ENCODE results near the gene MAT2B. TPM values are rescaled to one million over a fixed set of nuclear protein-coding genes. Genes with fewer than 3 reads are reported as not detected.
"Not testable (repeated sequence)": the region's sequence is repeated elsewhere in the genome, so short reads cannot be mapped to it uniquely, and the experiment has no call there.

The MAT2B gene
- total and polyA plus RNA-seq, 5 experiments from 2014 or later: 145 to 287 (median 260) TPM

DNA sequence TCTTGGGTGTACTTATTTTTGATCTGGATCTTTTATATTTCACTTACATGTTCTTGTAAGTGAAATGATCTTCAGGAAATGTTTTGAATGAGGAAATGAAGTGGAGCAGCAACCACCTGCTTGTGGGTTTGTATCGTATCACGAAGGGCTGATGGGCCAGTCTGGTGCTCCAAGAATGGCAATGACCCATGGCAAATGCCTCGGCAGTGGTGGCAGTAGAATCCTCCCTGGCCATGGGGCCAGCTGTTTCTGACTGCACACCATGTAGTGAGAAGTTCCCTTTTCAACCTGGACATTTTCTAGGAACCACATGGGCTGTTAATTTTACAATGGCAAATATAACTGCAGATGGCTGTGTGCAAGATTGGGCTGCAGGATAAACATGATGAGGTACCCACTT, 29.9 kb downstream of the MAT2B start:
- POLR2A ChIA-PET: no interaction called here
- peak overlapping the region in 1 of 10 donors; percentile 40 for H3K27ac Mint-ChIP-seq
- DNase-seq: no peak
- H3K4me1 Mint-ChIP-seq: peaks cover 0 to 8% (median 3%) of the 10 kb centered on the region in 4 donors
- H3K36me3 Mint-ChIP-seq: peaks cover 0 to 2% (median 0%) of the 10 kb centered on the region in 3 donors
- no peak overlapping the region for H3K4me3 Mint-ChIP-seq
- H3K27me3 Mint-ChIP-seq: peaks cover 4 to 10% (median 7%) of the 10 kb centered on the region in 5 donors
- no peak for ATAC-seq
- peaks cover 0 to 2% (median 0%) of the 10 kb centered on the region in 9 donors for H3K9me3 Mint-ChIP-seq

GRCh38 chr5:163536442-163536841, 31.0 kb downstream of the MAT2B start:
- ATAC-seq, DNase-seq, H3K9me3 Mint-ChIP-seq, H3K36me3 Mint-ChIP-seq, H3K4me1 Mint-ChIP-seq, H3K27ac Mint-ChIP-seq, POLR2A ChIA-PET: not testable (repeated sequence)
- Mint-ChIP-seq H3K27me3 (peaks cover 6 to 21% (median 13%) of the 10 kb centered on the region in 5 donors), H3K4me3 (peak overlapping the region in 1 of 10 donors; percentile 26)

DNA sequence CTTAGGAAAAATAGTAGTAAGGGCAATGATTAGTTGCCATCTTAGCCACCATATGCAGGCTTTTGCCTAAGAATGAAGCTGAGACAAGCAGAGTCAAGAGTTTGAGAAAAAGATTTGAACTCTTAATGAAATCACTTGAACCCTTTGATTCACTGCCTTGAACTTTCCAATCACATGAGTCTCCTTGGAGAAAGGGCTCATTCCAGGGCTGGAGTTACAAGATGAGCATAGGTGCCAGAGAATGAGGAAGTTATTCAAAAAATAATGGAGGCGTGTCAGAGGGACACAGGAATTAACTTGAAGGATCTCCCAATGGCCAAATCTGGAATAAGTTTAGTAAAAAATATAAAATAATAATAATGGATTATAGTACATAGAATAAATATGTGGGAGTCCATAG, 35.3 kb downstream of the MAT2B start:
- Mint-ChIP-seq H3K4me3 (no peak overlapping the region), H3K4me1 (peaks cover 0 to 2% (median under 1%) of the 10 kb centered on the region in 4 donors), H3K9me3 (peaks cover 0 to 2% (median 0%) of the 10 kb centered on the region in 9 donors), H3K36me3 (peaks cover 0 to 2% (median 0%) of the 10 kb centered on the region in 3 donors), H3K27ac (no peak overlapping the region), H3K27me3 (peaks cover 9 to 24% (median 20%) of the 10 kb centered on the region in 5 donors)
- DNase-seq (no peak), ATAC-seq (no peak)
- POLR2A ChIA-PET: no interaction called here

GRCh38 chr5:163542771-163543170, 37.4 kb downstream of the MAT2B start:
- Mint-ChIP-seq H3K4me3 (no peak overlapping the region), H3K36me3 (no peaks in the 10 kb centered on the region), H3K4me1 (peaks cover 0 to 3% (median 0%) of the 10 kb centered on the region in 4 donors), H3K9me3 (peaks cover 0 to under 1% (median 0%) of the 10 kb centered on the region in 9 donors), H3K27me3 (peaks cover 11 to 22% (median 13%) of the 10 kb centered on the region in 5 donors), H3K27ac (no peak overlapping the region)
- POLR2A ChIA-PET: no interaction called here
- no peak for ATAC-seq
- DNase-seq: no peak

DNA sequence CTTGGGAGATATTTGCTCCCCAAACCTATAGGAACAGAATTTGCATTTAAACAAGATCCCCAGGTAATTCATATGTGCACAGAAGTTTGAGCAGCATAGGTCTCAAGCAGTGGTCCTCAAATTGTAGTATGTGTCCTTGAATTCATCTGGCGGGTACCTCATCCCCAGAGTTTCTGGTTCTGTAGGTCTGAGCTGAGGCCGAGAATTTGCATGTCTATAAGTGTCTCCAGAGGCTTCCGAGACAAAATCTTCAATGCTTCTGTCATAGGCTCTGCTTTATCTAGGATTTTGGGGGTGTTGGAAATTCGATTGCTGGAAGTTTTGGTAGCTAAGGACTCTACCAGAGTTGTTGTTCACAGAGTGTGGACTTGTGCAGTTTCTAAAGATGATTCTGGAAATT, 38.6 kb downstream of the MAT2B start:
- Mint-ChIP-seq H3K9me3 (no peaks in the 10 kb centered on the region), H3K4me3 (no peak overlapping the region), H3K36me3 (no peaks in the 10 kb centered on the region)

GRCh38 chr5:163544836-163545235, 39.4 kb downstream of the MAT2B start:
- H3K27me3 Mint-ChIP-seq: peaks cover 9 to 22% (median 13%) of the 10 kb centered on the region in 5 donors
- peak overlapping the region in 1 of 10 donors; percentile 71 for H3K27ac Mint-ChIP-seq
- no peaks in the 10 kb centered on the region for H3K36me3 Mint-ChIP-seq
- no peak overlapping the region for H3K4me3 Mint-ChIP-seq
- POLR2A ChIA-PET: no interaction called here
- H3K4me1 Mint-ChIP-seq: peaks cover 0 to 3% (median under 1%) of the 10 kb centered on the region in 4 donors
- ATAC-seq (no peak), DNase-seq (no peak)
- H3K9me3 Mint-ChIP-seq: no peaks in the 10 kb centered on the region

More for the DNA sequence above, 38.6 kb downstream of the MAT2B start:
- H3K4me1 Mint-ChIP-seq: peaks cover 0 to 3% (median under 1%) of the 10 kb centered on the region in 4 donors
- ATAC-seq: no peak
- POLR2A ChIA-PET: no interaction called here
- peak overlapping the region in 1 of 10 donors; percentile 71 for H3K27ac Mint-ChIP-seq
- H3K27me3 Mint-ChIP-seq: peaks cover 10 to 21% (median 13%) of the 10 kb centered on the region in 5 donors
- DNase-seq: no peak

- H3K27ac Mint-ChIP-seq: peak overlapping the region in 1 of 10 donors; percentile 26
- no peaks in the 10 kb centered on the region for H3K9me3 Mint-ChIP-seq
- POLR2A ChIA-PET: no interaction called here
- no peak overlapping the region for H3K4me3 Mint-ChIP-seq
- H3K4me1 Mint-ChIP-seq: peaks cover 0 to 3% (median under 1%) of the 10 kb centered on the region in 4 donors
- no peak for ATAC-seq
- H3K36me3 Mint-ChIP-seq: no peaks in the 10 kb centered on the region
- peaks cover 8 to 12% (median 11%) of the 10 kb centered on the region in 5 donors for H3K27me3 Mint-ChIP-seq
- no peak for DNase-seq
Measured at GRCh38 chr5:163548649-163549048, 43.2 kb downstream of the MAT2B start.

GRCh38 chr5:163551156-163551555, 45.7 kb downstream of the MAT2B start:
- Mint-ChIP-seq H3K27me3 (peaks cover 6 to 19% (median 8%) of the 10 kb centered on the region in 5 donors), H3K36me3 (no peaks in the 10 kb centered on the region), H3K9me3 (no peaks in the 10 kb centered on the region), H3K4me3 (no peak overlapping the region), H3K4me1 (peaks cover 0 to 3% (median under 1%) of the 10 kb centered on the region in 4 donors), H3K27ac (no peak overlapping the region)
- POLR2A ChIA-PET: interaction anchor here (0.7 kb wide), 1 partner anchor 46 kb away, joined by 3 read pairs; the partner anchor contains the start of gene MAT2B
- DNase-seq (no peak), ATAC-seq (no peak)

DNA sequence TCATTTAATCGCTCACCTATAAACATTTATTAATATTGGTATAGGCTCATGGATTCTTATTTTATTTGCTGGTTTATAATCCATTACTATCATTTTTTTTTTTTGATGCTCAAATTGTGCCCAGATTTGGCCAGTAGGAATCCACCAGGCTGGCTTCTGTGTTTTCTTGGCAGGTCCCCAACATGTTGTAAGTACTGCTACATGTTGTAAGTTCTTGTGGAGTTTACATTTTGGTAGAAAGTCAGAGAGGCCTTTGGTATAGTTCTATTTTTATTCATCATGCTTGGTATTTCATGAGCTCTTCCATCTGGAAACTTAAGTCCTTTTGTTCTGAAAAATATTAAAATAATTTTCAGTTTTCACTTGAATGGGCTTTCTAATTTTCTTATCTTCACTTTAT, 47.1 kb downstream of the MAT2B start:
- no peak for DNase-seq
- H3K9me3 Mint-ChIP-seq: peaks cover 0 to 4% (median 0%) of the 10 kb centered on the region in 9 donors
- no peak for ATAC-seq
- no peak overlapping the region for H3K27ac Mint-ChIP-seq
- H3K4me3 Mint-ChIP-seq: no peak overlapping the region
- peaks cover 0 to 1% (median 0%) of the 10 kb centered on the region in 4 donors for H3K4me1 Mint-ChIP-seq
- no peaks in the 10 kb centered on the region for H3K36me3 Mint-ChIP-seq
- POLR2A ChIA-PET: no interaction called here
- peaks cover 5 to 22% (median 7%) of the 10 kb centered on the region in 5 donors for H3K27me3 Mint-ChIP-seq

- Mint-ChIP-seq H3K4me1 (peaks cover 5 to 21% (median 14%) of the 10 kb centered on the region in 4 donors), H3K27me3 (peaks cover 16 to 52% (median 31%) of the 10 kb centered on the region in 5 donors), H3K4me3 (no peak overlapping the region), H3K9me3 (peaks cover 0 to 4% (median 0%) of the 10 kb centered on the region in 9 donors), H3K36me3 (no peaks in the 10 kb centered on the region), H3K27ac (no peak overlapping the region)
- no peak for ATAC-seq
- DNase-seq: no peak
- POLR2A ChIA-PET: no interaction called here
Measured at GRCh38 chr5:163561339-163561738, 55.9 kb downstream of the MAT2B start.

DNA sequence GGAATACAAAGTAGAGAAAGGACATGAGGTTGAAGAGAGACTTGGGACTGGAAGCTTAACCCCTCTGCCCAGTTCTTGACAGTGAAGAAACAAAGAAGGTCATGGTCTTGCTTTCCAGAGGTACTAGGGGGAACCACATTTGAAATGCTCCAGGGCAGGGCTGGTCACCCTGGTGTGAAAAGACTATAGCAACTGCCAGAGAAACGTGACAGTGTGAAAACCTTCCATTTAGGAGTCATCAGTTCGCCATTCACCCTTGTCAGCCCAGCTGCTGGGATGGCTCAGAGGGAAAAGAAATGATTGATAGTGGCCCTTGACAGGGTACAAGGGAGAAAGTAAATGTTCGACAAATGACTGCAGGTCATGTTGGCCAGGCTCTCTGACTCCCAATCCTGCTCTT, 56.7 kb downstream of the MAT2B start:
- Mint-ChIP-seq H3K4me3 (no peak overlapping the region), H3K36me3 (no peaks in the 10 kb centered on the region), H3K9me3 (no peaks in the 10 kb centered on the region), H3K27ac (no peak overlapping the region), H3K4me1 (peaks cover 7 to 27% (median 19%) of the 10 kb centered on the region in 4 donors), H3K27me3 (peaks cover 18 to 59% (median 37%) of the 10 kb centered on the region in 5 donors)
- POLR2A ChIA-PET: no interaction called here
- no peak for ATAC-seq
- DNase-seq: no peak

GRCh38 chr5:163563112-163563511, 57.7 kb downstream of the MAT2B start:
- ATAC-seq: no peak
- Mint-ChIP-seq H3K36me3 (no peaks in the 10 kb centered on the region), H3K4me3 (no peak overlapping the region), H3K27me3 (peaks cover 24 to 70% (median 47%) of the 10 kb centered on the region in 5 donors), H3K9me3 (no peaks in the 10 kb centered on the region), H3K4me1 (peaks cover 7 to 27% (median 22%) of the 10 kb centered on the region in 4 donors), H3K27ac (no peak overlapping the region)
- POLR2A ChIA-PET: no interaction called here
- no peak for DNase-seq

GRCh38 chr5:163563880-163564279, 58.5 kb downstream of the MAT2B start:
- POLR2A ChIA-PET: no interaction called here
- Mint-ChIP-seq H3K4me3 (no peak overlapping the region), H3K27ac (no peak overlapping the region), H3K36me3 (no peaks in the 10 kb centered on the region), H3K9me3 (no peaks in the 10 kb centered on the region), H3K27me3 (peaks cover 27 to 77% (median 51%) of the 10 kb centered on the region in 5 donors), H3K4me1 (peaks cover 7 to 27% (median 22%) of the 10 kb centered on the region in 4 donors)
- DNase-seq (no peak), ATAC-seq (no peak)

Data from naive thymus-derived CD8-positive, alpha-beta T cell (primary cell).